ENCODE results near the gene MAP3K13. TPM values are rescaled to one million over a fixed set of nuclear protein-coding genes. Genes with fewer than 3 reads are reported as not detected.

MAP3K13 gene
- total and polyA plus RNA-seq, 3 donors from 2014 or later = 37.1 to 66.5 (median 43.7) TPM

DNA sequence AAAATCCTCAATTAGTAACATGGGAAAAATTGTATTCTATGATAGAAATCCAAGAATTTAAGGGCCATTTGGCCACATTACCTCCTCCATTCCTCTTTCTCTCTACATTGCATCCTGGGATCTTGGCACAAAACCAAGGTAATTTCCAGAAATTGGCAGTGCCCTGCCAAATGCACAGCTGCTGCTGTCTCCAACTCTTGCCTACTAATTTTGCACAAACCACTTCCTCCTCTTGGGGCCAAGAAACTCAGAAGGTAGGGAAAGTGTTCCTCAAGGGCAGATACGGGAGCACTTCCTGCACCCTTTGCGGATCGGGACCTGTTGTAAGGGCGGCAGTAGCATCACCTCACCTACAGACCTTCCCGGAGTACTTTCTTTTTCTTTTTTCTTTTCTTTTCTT, 57.8 kb downstream of the MAP3K13 start:
- no peaks in the 10 kb centered on the region for H3K4me1 ChIP-seq
- DNase-seq = no peak
- intact Hi-C loops (cut with DNase I; ENCODE audit: low total_unique reads) = no loop called here
- no peaks in the 10 kb centered on the region for H3K36me3 ChIP-seq (ENCODE audit: low read depth, missing control alignments)
- H3K27ac ChIP-seq = no peak overlapping the region
- WGBS, 2 donors = 82 to 94% methylated on average over 5 of the region's 5 CpGs
- no peak for TF ChIP-seq POLR2A (IDR thresholded peaks at IDR 0.05)
- no peaks in the 10 kb centered on the region for H3K27me3 ChIP-seq
- no peak overlapping the region for H3K4me3 ChIP-seq
- H3K9me3 ChIP-seq = no peaks in the 10 kb centered on the region

DNA sequence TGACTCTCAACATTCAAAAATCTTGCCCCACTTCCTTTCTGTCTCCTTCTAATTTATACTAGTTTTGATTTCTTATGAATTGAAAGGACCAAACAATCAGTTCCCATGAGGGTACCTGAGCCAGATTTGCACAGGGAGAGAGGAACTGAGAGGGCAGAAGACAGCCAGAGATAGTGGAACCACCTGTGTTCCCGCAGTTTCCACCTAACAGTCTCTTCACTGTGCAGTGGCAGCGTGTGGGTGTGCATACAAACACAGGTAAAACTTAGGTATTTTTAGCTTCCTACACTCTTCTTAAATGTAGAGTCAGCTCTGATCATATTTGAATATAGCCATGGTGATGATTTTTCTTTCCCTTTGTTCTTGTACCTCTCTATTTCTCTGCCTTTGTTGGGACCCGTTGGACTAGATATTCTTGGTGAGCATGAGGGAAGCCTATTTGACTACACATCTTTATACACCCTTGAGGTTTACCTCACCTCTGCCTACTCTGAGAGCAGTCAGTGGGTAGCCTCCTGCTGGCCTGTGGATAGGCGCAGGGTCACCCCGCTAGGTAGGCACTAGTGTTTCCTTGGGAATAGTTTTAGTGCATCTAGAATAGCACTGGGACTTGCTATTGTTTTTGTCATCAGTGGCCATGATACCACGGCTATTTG, 58.8 kb downstream of the MAP3K13 start:
- no peaks in the 10 kb centered on the region for H3K36me3 ChIP-seq (ENCODE audit: low read depth, missing control alignments)
- intact Hi-C loops (cut with DNase I; ENCODE audit: low total_unique reads) = no loop called here
- H3K27ac ChIP-seq = no peak overlapping the region
- no peaks in the 10 kb centered on the region for H3K9me3 ChIP-seq
- no peak for DNase-seq
- no peaks in the 10 kb centered on the region for H3K4me1 ChIP-seq
- H3K27me3 ChIP-seq = no peaks in the 10 kb centered on the region
- TF ChIP-seq, protein P1, sequence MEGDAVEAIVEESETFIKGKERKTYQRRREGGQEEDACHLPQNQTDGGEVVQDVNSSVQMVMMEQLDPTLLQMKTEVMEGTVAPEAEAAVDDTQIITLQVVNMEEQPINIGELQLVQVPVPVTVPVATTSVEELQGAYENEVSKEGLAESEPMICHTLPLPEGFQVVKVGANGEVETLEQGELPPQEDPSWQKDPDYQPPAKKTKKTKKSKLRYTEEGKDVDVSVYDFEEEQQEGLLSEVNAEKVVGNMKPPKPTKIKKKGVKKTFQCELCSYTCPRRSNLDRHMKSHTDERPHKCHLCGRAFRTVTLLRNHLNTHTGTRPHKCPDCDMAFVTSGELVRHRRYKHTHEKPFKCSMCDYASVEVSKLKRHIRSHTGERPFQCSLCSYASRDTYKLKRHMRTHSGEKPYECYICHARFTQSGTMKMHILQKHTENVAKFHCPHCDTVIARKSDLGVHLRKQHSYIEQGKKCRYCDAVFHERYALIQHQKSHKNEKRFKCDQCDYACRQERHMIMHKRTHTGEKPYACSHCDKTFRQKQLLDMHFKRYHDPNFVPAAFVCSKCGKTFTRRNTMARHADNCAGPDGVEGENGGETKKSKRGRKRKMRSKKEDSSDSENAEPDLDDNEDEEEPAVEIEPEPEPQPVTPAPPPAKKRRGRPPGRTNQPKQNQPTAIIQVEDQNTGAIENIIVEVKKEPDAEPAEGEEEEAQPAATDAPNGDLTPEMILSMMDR (IDR thresholded peaks at IDR 0.05) = no peak
- TF ChIP-seq POLR2A (IDR thresholded peaks at IDR 0.05) = no peak
- H3K4me3 ChIP-seq = no peak overlapping the region
- WGBS, 2 donors = 94 to 95% methylated on average over 6 of the region's 6 CpGs

DNA sequence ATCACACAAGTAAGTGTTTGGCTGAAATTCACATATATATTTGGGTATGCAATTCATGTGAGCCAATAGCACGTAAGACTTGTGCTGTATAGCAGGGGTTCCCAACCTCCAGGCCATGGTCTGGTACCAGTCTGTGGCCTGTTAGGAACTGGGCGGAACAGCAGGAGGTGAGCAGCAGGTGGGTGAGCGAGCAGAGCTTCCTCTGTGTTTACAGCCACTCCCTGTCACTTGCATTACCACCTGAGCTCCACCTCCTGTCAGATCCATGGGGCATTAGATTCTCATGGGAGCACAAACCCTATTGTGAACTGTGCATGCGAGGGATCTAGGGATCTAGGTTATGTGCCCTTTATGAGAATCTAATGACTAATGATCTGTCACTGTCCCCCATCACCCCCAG, 59.7 kb downstream of the MAP3K13 start:
- no peaks in the 10 kb centered on the region for H3K36me3 ChIP-seq (ENCODE audit: low read depth, missing control alignments)
- intact Hi-C loops (cut with DNase I; ENCODE audit: low total_unique reads) = no loop called here
- no peak overlapping the region for H3K27ac ChIP-seq
- H3K9me3 ChIP-seq = no peaks in the 10 kb centered on the region
- no peak overlapping the region for H3K4me3 ChIP-seq
- TF ChIP-seq, protein P1 (IDR thresholded peaks at IDR 0.05) = no peak
- no peak for TF ChIP-seq POLR2A (IDR thresholded peaks at IDR 0.05)
- H3K4me1 ChIP-seq = no peaks in the 10 kb centered on the region
- WGBS, 2 donors = 96 to 97% methylated on average over 4 of the region's 4 CpGs
- H3K27me3 ChIP-seq = no peaks in the 10 kb centered on the region
- no peak for DNase-seq

DNA sequence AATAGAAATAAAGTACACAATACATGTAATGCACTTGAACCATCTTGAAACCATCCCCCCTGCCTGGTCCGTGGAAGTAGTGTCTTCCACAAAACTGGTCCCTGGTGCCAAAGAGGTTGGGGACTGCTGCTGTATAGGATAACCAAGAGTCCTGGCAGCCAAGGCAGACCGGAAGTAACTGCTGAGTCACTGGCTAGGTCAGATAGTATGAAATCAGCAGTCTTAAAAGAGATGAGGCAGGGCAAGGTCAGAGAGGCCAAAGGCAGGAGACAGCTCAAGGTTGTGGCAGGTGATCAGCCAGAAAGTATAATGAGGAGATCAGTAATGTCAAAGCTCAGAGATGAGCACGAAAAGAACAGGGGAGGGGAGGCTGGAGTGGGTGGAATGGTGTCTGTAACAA, 60.2 kb downstream of the MAP3K13 start:
- Histone ChIP-seq H3K27me3 (no peaks in the 10 kb centered on the region), H3K4me3 (no peak overlapping the region), H3K36me3 (ENCODE audit: low read depth, missing control alignments) (no peaks in the 10 kb centered on the region), H3K4me1 (no peaks in the 10 kb centered on the region), H3K9me3 (no peaks in the 10 kb centered on the region), H3K27ac (no peak overlapping the region)
- intact Hi-C loops (cut with DNase I; ENCODE audit: low total_unique reads) = no loop called here
- 62 to 74% methylated on average over 3 of the region's 3 CpGs for WGBS, 2 donors
- no peak for DNase-seq
- TF ChIP-seq POLR2A (IDR thresholded peaks at IDR 0.05) = no peak
- TF ChIP-seq, protein P1 (IDR thresholded peaks at IDR 0.05) = no peak

DNA sequence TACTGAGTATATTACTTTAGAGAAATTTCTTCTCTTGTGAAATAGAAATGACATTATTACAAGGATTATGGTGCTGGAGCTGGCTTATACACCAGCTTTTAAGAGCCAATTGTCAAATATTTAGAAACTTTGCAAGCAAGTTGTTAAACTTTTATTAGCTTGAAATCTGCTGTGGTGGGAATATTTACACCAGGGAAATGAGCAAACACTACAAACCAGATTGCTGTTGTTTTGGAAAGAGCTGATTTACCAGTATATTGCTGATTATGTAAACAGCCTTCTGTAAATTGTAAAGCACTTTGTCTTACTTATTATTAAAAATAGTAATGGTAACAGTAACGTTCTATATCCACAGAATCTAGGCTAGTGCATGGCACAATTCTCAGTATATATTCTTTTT, 61.5 kb downstream of the MAP3K13 start:
- WGBS, 2 donors = 92 to 97% methylated on average over 1 of the region's 1 CpG
- TF ChIP-seq, protein P1 (IDR thresholded peaks at IDR 0.05) = no peak
- TF ChIP-seq POLR2A (IDR thresholded peaks at IDR 0.05) = no peak

More for the DNA sequence above, 61.5 kb downstream of the MAP3K13 start:
- Histone ChIP-seq H3K27me3 (no peaks in the 10 kb centered on the region), H3K4me3 (no peak overlapping the region), H3K9me3 (no peaks in the 10 kb centered on the region), H3K36me3 (ENCODE audit: low read depth, missing control alignments) (no peaks in the 10 kb centered on the region), H3K4me1 (no peaks in the 10 kb centered on the region), H3K27ac (no peak overlapping the region)
- intact Hi-C loops (cut with DNase I; ENCODE audit: low total_unique reads) = no loop called here
- no peak for DNase-seq

Measured in testis (tissue), 3 donors.